IPS-15b (cell line): ENCODE data around the gene PRDM16.

Experiments
- H3K27me3 ChIP-seq: one replicate; pipeline ENCODE4 v1.6.1; 2013; ENCODE audit warnings: low read length; ENCODE audit not compliant: control insufficient read depth, insufficient read depth
- H3K36me3 ChIP-seq: one replicate; pipeline ENCODE4 v1.6.1; 2013; ENCODE audit warnings: low read length; ENCODE audit not compliant: control insufficient read depth, insufficient read depth
- H3K4me1 ChIP-seq: one replicate; pipeline ENCODE4 v1.6.1; 2013; ENCODE audit warnings: mild to moderate bottlenecking, low read length; ENCODE audit not compliant: control insufficient read depth, insufficient read depth
- H3K4me3 ChIP-seq: one replicate; pipeline ENCODE4 v1.5.1; 2013; ENCODE audit warnings: low read depth, low read length
- H3K9ac ChIP-seq: one replicate; pipeline ENCODE4 v1.6.1; 2013; ENCODE audit warnings: low read depth, mild to moderate bottlenecking, low read length
- H3K9me3 ChIP-seq: one replicate; pipeline ENCODE4 v1.6.1; 2013; ENCODE audit warnings: mild to moderate bottlenecking, low read length; ENCODE audit not compliant: control insufficient read depth, insufficient read depth

The PRDM16 gene

DNA sequence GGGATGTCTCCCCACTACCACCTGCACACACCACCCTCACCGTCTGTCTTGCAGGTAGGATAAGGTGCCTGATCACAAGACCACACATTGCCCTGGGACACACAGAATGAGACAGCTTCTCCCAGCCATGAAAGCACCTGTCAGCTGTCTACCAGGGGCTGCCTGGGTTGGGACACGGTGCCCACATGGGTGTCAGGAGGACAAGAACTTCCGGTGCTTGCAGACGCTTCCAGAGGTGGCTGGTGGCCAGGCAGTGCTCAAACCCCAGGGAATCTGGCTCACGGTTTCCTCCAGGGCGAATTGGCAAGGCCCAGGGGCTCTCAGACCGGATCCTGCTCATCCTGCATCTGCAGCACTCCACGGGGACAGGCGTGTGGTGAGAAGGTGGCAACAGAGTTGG, 202.9 kb downstream of the PRDM16 start:
- no peak overlapping the region for H3K9ac ChIP-seq
- H3K9me3 ChIP-seq, result no peaks in the 10 kb centered on the region
- H3K36me3 ChIP-seq, result peaks cover 4% of the 10 kb centered on the region
- no peaks in the 10 kb centered on the region for H3K27me3 ChIP-seq
- no peaks in the 10 kb centered on the region for H3K4me1 ChIP-seq
- H3K4me3 ChIP-seq, result no peak overlapping the region

DNA sequence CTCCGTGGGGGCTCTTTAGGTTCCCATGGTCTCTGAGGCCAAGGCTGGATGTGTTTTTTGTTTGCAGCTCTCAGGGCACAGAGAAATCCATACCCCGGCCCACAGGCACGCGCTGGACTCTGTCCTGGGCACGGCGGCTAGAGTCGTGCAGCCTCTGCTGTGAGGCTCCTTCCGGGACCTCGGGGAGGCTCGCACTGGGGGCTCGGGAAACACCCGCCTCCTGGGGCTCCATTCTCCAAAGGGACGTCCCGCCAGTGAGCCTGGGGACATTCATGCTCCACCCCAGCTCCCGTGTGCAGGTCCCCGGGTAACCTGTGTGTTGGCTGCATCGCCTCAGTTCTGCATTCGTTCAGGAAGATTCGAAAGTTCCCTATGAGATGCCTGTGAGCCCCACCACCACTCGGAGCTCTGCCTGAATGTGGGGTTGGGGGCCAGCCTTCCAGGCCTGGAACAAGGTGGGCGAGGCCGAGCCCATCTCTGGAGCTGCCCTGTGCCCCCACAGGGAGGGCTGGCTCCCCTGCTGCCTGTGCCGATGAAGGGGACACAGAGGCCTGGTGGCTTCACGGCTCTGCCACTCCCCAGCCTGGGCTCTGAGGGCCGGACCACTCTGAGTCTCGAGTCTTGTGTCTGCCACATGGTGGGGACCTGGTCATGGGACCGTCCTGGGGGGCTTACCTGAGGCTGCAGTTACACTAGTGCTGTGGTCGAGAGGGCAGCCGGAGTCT, 203.5 kb downstream of the PRDM16 start:
- H3K27me3 ChIP-seq, result no peaks in the 10 kb centered on the region
- peaks cover 4% of the 10 kb centered on the region for H3K36me3 ChIP-seq
- H3K4me1 ChIP-seq, result no peaks in the 10 kb centered on the region
- H3K9ac ChIP-seq, result no peak overlapping the region
- no peak overlapping the region for H3K4me3 ChIP-seq
- H3K9me3 ChIP-seq, result no peaks in the 10 kb centered on the region

DNA sequence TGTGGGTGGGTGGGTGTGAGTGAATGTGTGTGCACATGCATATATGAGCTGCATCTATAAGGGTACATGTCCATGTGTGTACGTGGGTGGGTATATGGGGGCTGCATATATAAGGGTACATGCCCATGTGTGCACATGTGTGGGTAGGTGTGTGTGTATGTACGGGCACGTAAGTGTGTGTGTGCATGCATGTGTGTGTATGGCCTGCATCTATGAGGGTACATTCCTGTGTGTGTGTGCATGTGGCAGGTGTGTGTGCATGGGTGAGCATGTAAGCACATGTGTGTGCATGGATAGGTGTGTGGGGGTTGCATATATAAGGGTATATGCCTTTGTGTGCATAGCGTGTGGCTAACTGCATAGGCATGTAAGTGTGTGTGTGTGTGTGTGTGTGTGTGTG, 204.4 kb downstream of the PRDM16 start:
- Histone ChIP-seq H3K36me3 (peaks cover 4% of the 10 kb centered on the region), H3K27me3 (no peaks in the 10 kb centered on the region), H3K4me1 (no peaks in the 10 kb centered on the region), H3K9me3 (no peaks in the 10 kb centered on the region), H3K4me3 (no peak overlapping the region), H3K9ac (no peak overlapping the region)

- Histone ChIP-seq H3K27me3 (no peaks in the 10 kb centered on the region), H3K4me3 (no peak overlapping the region), H3K36me3 (peaks cover 4% of the 10 kb centered on the region), H3K4me1 (no peaks in the 10 kb centered on the region), H3K9me3 (no peaks in the 10 kb centered on the region), H3K9ac (no peak overlapping the region)
These were observed 206.0 kb downstream of the PRDM16 start for GRCh38 chr1:3274972-3275371.

- no peaks in the 10 kb centered on the region for H3K4me1 ChIP-seq
- H3K9me3 ChIP-seq, result no peaks in the 10 kb centered on the region
- peaks cover 4% of the 10 kb centered on the region for H3K36me3 ChIP-seq
- H3K9ac ChIP-seq, result no peak overlapping the region
- H3K27me3 ChIP-seq, result no peaks in the 10 kb centered on the region
- no peak overlapping the region for H3K4me3 ChIP-seq
These were observed 206.7 kb downstream of the PRDM16 start for GRCh38 chr1:3275471-3276340.

- no peak overlapping the region for H3K9ac ChIP-seq
- peaks cover 4% of the 10 kb centered on the region for H3K36me3 ChIP-seq
- no peaks in the 10 kb centered on the region for H3K9me3 ChIP-seq
- H3K4me3 ChIP-seq, result no peak overlapping the region
- H3K27me3 ChIP-seq, result no peaks in the 10 kb centered on the region
- no peaks in the 10 kb centered on the region for H3K4me1 ChIP-seq
These were observed 207.4 kb downstream of the PRDM16 start for GRCh38 chr1:3276341-3276800.

DNA sequence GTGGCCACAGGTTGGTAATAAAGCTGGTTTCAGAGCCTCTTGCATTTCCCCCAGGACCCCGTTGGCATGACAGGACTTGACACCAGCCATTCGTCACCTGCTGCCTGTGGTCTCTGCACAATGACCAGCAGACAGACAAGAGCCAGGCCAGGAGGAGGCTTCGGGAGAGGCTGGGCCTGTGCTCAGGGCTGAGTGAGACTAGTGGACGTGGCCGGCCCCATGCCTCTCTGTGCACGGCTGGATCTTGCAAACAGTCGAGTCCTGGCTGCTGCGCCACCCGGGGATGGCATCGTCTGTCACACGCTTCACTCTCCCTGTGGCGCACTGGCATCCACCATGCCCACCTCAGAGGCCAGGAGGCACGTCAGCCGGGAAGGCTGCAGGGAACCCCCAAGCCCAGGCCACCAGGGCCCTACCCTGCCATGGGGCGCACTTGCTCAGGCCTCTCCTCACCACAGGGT, 208.0 kb downstream of the PRDM16 start:
- H3K4me3 ChIP-seq, result no peak overlapping the region
- no peak overlapping the region for H3K9ac ChIP-seq
- no peaks in the 10 kb centered on the region for H3K9me3 ChIP-seq
- no peaks in the 10 kb centered on the region for H3K27me3 ChIP-seq
- no peaks in the 10 kb centered on the region for H3K4me1 ChIP-seq
- H3K36me3 ChIP-seq, result peaks cover 4% of the 10 kb centered on the region

- Histone ChIP-seq H3K9ac (no peak overlapping the region), H3K27me3 (no peaks in the 10 kb centered on the region), H3K4me1 (no peaks in the 10 kb centered on the region), H3K9me3 (no peaks in the 10 kb centered on the region), H3K36me3 (peaks cover 4% of the 10 kb centered on the region), H3K4me3 (no peak overlapping the region)
These were observed 208.6 kb downstream of the PRDM16 start for GRCh38 chr1:3277623-3278022.

GRCh38 chr1:3278416-3279181, 209.6 kb downstream of the PRDM16 start:
- no peaks in the 10 kb centered on the region for H3K9me3 ChIP-seq
- no peaks in the 10 kb centered on the region for H3K27me3 ChIP-seq
- H3K4me1 ChIP-seq, result no peaks in the 10 kb centered on the region
- no peak overlapping the region for H3K4me3 ChIP-seq
- H3K36me3 ChIP-seq, result no peaks in the 10 kb centered on the region
- H3K9ac ChIP-seq, result no peak overlapping the region

DNA sequence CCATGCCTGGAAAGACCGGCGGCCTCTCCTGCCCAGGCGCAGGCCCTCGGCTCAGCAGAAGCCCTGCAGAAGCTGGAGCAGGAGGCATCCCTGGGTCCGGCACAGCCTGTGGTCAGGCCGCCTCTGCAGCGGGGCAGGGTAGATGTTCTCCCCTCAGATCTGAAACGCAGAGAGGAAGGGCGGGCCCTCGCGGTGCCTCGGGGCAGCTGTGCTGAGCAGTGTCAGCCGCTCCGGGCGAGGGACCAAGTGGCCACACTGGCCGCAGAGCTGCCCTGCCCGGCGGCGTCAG, 210.1 kb downstream of the PRDM16 start:
- Histone ChIP-seq H3K9me3 (no peaks in the 10 kb centered on the region), H3K27me3 (no peaks in the 10 kb centered on the region), H3K4me3 (no peak overlapping the region), H3K36me3 (no peaks in the 10 kb centered on the region), H3K9ac (no peak overlapping the region), H3K4me1 (no peaks in the 10 kb centered on the region)

DNA sequence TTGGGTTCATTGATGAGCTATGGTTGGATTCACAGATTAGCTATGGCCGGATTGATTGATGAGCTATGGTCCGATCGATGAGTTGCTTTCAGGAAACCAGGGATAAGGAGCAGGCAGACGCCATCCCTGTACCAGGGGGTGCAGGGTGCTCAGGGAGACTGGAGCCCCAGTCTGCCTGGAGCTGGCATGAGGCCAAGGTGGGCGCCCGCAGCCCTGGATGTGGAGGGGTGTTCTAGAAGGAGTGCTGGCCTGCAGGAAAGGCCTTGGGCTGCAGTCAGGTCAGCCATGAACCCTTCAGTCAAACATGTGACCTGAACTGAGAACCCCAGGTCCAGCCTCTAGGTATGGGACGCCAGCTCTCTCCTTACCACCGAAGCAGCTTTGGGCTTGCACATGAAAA, 212.7 kb downstream of the PRDM16 start:
- H3K4me1 ChIP-seq, result no peaks in the 10 kb centered on the region
- H3K27me3 ChIP-seq, result no peaks in the 10 kb centered on the region
- H3K4me3 ChIP-seq, result no peak overlapping the region
- no peak overlapping the region for H3K9ac ChIP-seq
- H3K9me3 ChIP-seq, result no peaks in the 10 kb centered on the region
- H3K36me3 ChIP-seq, result no peaks in the 10 kb centered on the region
